Liver (tissue), 3 donors: ENCODE data around the gene UFD1.

Experiments
- ATF3 ChIP-seq: IDR thresholded peaks from 2 replicates; pipeline ENCODE4 v1.6.1; 2016; ENCODE audit warnings: antibody characterized with exemption
- CTCF ChIP-seq: fragments of 150-350 bp; IDR thresholded peaks from 2 replicates; pipeline ENCODE4 v1.5.1; 2017; ENCODE audit warnings: improper control_type of control experiment, low read depth, low read length; ENCODE audit not compliant: missing input control
- EGR1 ChIP-seq, 2 donors: IDR thresholded peaks; 2 replicates each; pipeline ENCODE4 v1.6.1; 2016 to 2018; ENCODE audit warnings: antibody characterized with exemption in 2 of 2, low read depth in 2 of 2
- GABPA ChIP-seq, 2 donors: IDR thresholded peaks in 1 of 2; conservative IDR thresholded peaks in 1 of 2; 2 replicates each; pipeline ENCODE4 v1.6.1; 2016; ENCODE audit warnings: antibody characterized with exemption in 2 of 2, mild to moderate bottlenecking in 1 of 2, moderate library complexity in 1 of 2
- HNF4A ChIP-seq, 2 donors: conservative IDR thresholded peaks; 2 replicates each; pipeline ENCODE4 v1.6.1; 2016; ENCODE audit warnings: antibody characterized with exemption in 2 of 2, mild to moderate bottlenecking in 2 of 2
- JUND ChIP-seq, 2 donors: IDR thresholded peaks; 2 replicates each; pipeline ENCODE4 v1.6.1; 2016; ENCODE audit warnings: antibody characterized with exemption in 2 of 2
- MAX ChIP-seq: IDR thresholded peaks from 2 replicates; pipeline ENCODE4 v1.6.1; 2016; ENCODE audit warnings: antibody characterized with exemption
- NR2F2 ChIP-seq: IDR thresholded peaks from 2 replicates; pipeline ENCODE4 v1.6.1; 2016; ENCODE audit warnings: antibody characterized with exemption
- RAD21 ChIP-seq, 2 donors: IDR thresholded peaks; 2 replicates each; pipeline ENCODE4 v1.6.1; 2016; ENCODE audit warnings: antibody characterized with exemption in 2 of 2, mild to moderate bottlenecking in 2 of 2
- REST ChIP-seq: IDR thresholded peaks from 2 replicates; pipeline ENCODE4 v1.6.1; 2016; ENCODE audit warnings: antibody characterized with exemption, mild to moderate bottlenecking
- RXRA ChIP-seq, 2 donors: IDR thresholded peaks; 2 replicates each; pipeline ENCODE4 v1.6.1; 2017 to 2018; ENCODE audit warnings: antibody characterized with exemption in 2 of 2, mild to moderate bottlenecking in 1 of 2
- YY1 ChIP-seq: IDR thresholded peaks from 2 replicates; pipeline ENCODE4 v1.6.1; 2016; ENCODE audit warnings: antibody characterized with exemption, mild to moderate bottlenecking
- ZBTB33 ChIP-seq: IDR thresholded peaks from 2 replicates; pipeline ENCODE4 v1.6.1; 2016; ENCODE audit warnings: antibody characterized with exemption
- donor health status: healthy.
- donor health status: healthy.

GRCh38 chr22:19499880-19500242 is 20.9 kb upstream of the UFD1 start:
- TF ChIP-seq CTCF (no peak), MAX (no peak), REST (no peak), EGR1 (IDR thresholded peaks at IDR 0.05; ENCODE audit: low read depth in 2 of 2) (no peak), ATF3 (no peak), NR2F2 (no peak), GABPA (IDR thresholded peaks at IDR 0.05 in 1 of 2, conservative IDR thresholded peaks at IDR 0.05 in 1 of 2) (no peak), ZBTB33 (no peak), RAD21 (IDR thresholded peaks at IDR 0.05) (no peak), RXRA (IDR thresholded peaks at IDR 0.05) (no peak), HNF4A (conservative IDR thresholded peaks at IDR 0.05) (no peak), YY1 (no peak), JUND (IDR thresholded peaks at IDR 0.05) (no peak)
